RWPE1 (cell line): ENCODE results near the gene CLDN6.

Experiments used
- CTCF ChIA-PET: fragments of 350-600 bp; sonication (Branson Sonifier 250); formaldehyde crosslinking; extraction: SDS; loops from one replicate; lab custom pipeline; 2021; lab: Yijun Ruan, JAX
- POLR2A ChIA-PET: fragments of 400-600 bp; formaldehyde crosslinking; extraction: SDS; loops from one replicate; lab custom pipeline; 2020; ENCODE audit warnings: antibody characterized with exemption; ENCODE audit not compliant: low non-redundant PET; lab: Yijun Ruan, JAX
- DNase-seq: peaks from one replicate; pipeline ENCODE4 v3.0.0; 2012; ENCODE audit warnings: low spot score
- H3K27ac ChIP-seq: fragments of 450-650 bp; 2 replicates; pipeline ENCODE4 v1.5.1; 2017
- TF ChIP-seq, protein P1 (sequence below): fragments of 450-650 bp; conservative IDR thresholded peaks from 2 replicates; pipeline ENCODE4 v1.5.1; 2017; ENCODE audit warnings: low read depth, mild to moderate bottlenecking

The CLDN6 gene

DNA sequence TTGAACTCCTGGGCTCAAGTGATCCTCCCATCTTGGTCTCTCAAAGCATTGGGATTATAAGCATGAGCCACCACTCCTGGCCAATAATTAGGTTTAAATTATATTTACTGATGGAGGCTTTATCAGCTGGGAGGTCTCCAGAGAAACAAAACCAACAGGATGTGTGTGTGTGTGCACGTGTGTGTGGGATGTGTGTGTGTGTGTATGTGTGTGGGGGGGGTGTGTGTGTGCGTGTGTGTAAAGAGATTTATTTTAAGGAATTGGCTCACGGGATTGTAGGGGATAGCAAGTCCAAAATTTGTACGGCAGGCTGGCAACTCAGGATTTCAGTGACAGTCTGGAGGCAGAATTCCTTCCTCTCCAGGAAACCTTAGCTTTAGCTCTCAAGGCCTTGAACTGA lies 33.0 kb upstream of the CLDN6 start:
- ChIA-PET CTCF (interaction anchor here (0.6 to 1.2 kb wide), 4 partner anchors 9 to 120 kb away, joined by 3 to 5 read pairs (median 4); no protein-coding TSS in a partner anchor), POLR2A (no interaction called here)
- no peak for DNase-seq
- no peak overlapping the region for H3K27ac ChIP-seq
- TF ChIP-seq, protein P1, sequence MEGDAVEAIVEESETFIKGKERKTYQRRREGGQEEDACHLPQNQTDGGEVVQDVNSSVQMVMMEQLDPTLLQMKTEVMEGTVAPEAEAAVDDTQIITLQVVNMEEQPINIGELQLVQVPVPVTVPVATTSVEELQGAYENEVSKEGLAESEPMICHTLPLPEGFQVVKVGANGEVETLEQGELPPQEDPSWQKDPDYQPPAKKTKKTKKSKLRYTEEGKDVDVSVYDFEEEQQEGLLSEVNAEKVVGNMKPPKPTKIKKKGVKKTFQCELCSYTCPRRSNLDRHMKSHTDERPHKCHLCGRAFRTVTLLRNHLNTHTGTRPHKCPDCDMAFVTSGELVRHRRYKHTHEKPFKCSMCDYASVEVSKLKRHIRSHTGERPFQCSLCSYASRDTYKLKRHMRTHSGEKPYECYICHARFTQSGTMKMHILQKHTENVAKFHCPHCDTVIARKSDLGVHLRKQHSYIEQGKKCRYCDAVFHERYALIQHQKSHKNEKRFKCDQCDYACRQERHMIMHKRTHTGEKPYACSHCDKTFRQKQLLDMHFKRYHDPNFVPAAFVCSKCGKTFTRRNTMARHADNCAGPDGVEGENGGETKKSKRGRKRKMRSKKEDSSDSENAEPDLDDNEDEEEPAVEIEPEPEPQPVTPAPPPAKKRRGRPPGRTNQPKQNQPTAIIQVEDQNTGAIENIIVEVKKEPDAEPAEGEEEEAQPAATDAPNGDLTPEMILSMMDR: no peak

DNA sequence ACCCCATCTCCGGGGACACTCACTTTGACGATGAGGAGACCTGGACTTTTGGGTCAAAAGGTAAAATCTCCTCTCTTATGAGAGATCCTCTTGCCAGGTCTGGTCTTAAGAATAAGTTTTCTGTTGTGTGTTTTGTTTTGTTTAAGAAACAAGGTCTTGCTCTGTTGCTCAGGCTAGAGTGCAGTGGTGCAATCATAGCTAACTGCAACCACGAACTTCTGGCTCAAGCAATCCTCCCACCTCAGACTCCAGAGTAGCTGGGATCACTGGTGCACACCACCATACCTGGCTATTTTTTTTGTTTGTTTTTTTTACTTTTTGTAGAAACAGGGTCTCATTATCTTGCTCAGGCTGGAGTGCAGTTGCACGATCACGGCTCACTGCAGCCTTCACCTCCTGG lies 32.5 kb upstream of the CLDN6 start:
- CTCF ChIA-PET: interaction anchor here (0.6 to 1.2 kb wide), 2 partner anchors 8 to 121 kb away, joined by 5 read pairs; no protein-coding TSS in a partner anchor
- no peak for DNase-seq
- H3K27ac ChIP-seq: no peak overlapping the region
- TF ChIP-seq, protein P1: no peak
- POLR2A ChIA-PET: interaction anchor here (0.6 kb wide), 1 partner anchor 48 kb away, joined by 4 read pairs; no protein-coding TSS in a partner anchor

DNA sequence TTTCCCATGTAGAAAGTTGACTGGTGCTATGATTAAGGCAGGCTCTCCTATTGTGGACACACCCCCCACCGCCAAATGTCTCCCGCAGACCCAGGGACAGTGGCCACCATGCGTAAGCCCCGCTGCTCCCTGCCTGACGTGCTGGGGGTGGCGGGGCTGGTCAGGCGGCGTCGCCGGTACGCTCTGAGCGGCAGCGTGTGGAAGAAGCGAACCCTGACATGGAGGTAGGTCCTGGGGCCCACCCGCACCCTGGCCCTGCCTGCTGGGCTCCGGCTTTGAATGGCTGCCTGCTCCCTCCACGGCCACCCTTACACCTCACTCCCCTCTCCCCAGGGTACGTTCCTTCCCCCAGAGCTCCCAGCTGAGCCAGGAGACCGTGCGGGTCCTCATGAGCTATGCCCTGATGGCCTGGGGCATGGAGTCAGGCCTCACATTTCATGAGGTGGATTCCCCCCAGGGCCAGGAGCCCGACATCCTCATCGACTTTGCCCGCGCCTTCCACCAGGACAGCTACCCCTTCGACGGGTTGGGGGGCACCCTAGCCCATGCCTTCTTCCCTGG lies 32.0 kb upstream of the CLDN6 start:
- no peak overlapping the region for H3K27ac ChIP-seq
- TF ChIP-seq, protein P1: no peak
- POLR2A ChIA-PET: interaction anchor here (0.6 kb wide), 1 partner anchor 47 kb away, joined by 4 read pairs; no protein-coding TSS in a partner anchor
- DNase-seq: no peak
- CTCF ChIA-PET: no interaction called here

DNA sequence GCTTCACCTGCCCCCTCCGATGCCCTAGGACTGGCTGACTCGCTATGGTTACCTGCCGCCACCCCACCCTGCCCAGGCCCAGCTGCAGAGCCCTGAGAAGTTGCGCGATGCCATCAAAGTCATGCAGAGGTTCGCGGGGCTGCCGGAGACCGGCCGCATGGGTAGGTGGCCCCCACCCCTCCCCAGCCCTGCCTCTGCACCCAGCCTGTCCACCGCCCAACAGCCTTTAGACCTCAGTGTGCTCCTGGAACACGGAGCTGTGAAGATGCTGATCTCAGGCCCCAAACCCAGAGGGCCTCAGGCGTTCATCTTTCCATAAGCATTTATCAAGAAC lies 29.4 kb upstream of the CLDN6 start:
- POLR2A ChIA-PET: interaction anchor here (0.8 kb wide), 1 partner anchor 9 kb away, joined by 3 read pairs; no protein-coding TSS in a partner anchor
- CTCF ChIA-PET: interaction anchor here (0.9 to 2.8 kb wide), 2 partner anchors 12 to 16 kb away, joined by 4 to 22 read pairs; no protein-coding TSS in a partner anchor
- no peak for DNase-seq
- no peak overlapping the region for H3K27ac ChIP-seq
- TF ChIP-seq, protein P1: no peak

DNA sequence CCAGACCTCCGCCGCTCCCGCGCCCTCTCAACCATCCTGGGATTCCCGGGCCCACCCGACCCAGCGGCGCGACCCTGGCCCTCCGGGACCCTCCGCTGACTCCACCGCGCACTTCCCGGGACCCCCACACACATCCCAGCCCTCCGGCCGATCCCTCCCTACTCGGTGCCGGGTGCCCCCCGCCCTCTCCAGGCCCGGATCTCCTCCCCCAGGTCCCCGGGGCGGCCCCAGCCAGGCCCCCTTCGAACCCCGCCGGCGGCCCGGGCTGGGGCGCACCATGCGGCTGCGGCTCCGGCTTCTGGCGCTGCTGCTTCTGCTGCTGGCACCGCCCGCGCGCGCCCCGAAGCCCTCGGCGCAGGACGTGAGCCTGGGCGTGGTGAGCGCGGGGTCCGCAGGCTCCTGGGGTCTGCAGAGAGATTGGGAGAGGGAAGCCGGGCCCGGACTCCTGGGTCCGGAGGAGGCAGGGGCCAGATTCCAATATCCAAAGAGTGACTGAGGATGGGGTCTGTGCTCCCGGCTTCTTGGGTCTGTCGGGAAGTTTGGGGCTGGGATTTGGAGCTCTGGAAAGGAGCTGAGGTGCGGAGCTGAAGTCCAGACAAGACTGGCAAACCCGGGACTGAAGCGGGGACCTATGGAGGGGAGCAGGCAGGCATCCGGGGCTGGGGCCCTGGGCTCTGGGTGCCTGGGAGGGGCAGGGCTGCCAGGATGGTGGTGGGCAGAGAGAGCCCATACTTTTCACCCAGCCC lies 28.8 kb upstream of the CLDN6 start:
- POLR2A ChIA-PET: interaction anchor here (0.8 kb wide), 1 partner anchor 10 kb away, joined by 3 read pairs; no protein-coding TSS in a partner anchor

More for the DNA sequence above, 28.8 kb upstream of the CLDN6 start:
- TF ChIP-seq, protein P1: no peak
- H3K27ac ChIP-seq: no peak overlapping the region
- DNase-seq: no peak
- CTCF ChIA-PET: interaction anchor here (0.9 to 2.8 kb wide), 2 partner anchors 12 to 15 kb away, joined by 4 to 22 read pairs; no protein-coding TSS in a partner anchor
